Inflammatory macrophage treated with lipopolysaccharide for 4 hours (primary cell): Measurements from ENCODE around the gene LRRC37A3.
"Not testable (repeated sequence)": the region's sequence is repeated elsewhere in the genome, so short reads cannot be mapped to it uniquely, and the experiment has no call there.

ENCODE experiments used
- DNase-seq: peaks from one replicate; pipeline ENCODE4 v3.0.0-alpha.2; 2020

The LRRC37A3 gene

DNA sequence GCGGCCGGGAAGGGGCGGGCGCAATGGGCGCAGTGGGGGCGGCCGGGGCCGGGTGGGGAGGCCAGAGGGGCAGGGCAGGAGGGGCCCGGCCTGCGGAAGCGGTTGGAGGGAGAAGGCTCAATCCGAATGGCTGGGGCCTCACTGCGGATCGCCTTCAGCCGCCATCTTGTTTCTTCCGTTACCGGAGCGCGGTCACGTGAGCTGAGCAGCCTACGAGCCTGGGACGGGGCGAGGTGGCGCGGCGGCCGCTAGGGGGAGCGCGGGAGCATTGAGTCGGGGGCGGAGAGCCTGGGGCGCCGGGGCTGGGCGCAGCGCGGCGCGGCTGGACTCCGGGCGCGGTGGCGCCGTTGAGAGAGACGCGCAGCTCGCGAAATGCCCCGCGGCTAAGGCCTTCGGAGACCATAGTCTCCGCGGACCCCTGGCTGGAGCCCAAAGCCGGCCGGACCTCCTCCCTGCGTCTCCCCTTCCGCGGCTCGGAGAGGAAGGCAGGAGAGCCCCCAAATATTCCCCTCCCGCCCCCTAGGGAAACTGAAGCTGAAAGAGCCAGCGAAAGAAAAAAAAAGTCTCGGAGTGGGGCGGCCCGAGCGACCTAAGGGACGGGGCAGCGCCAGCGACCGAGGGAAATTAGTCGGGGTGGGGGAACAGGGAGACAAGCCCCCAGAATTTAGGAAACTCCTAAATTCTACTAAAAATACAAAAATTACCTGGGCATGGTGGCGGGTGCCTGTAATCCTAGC lies at the start of gene LRRC37A3:
Gene LRRC37A3, minus strand, starts transcription at position 190 of the 737 bp plus-strand sequence. CDS start 22,221 bp downstream, outside the sequence.
- peak; percentile 95 for DNase-seq

GRCh38 chr17:64965873-64966287 lies 46.6 kb upstream of the LRRC37A3 start:
- peak; percentile 58 for DNase-seq

GRCh38 chr17:64965256-64965872 lies 46.1 kb upstream of the LRRC37A3 start:
- not testable (repeated sequence) for DNase-seq

- no peak for DNase-seq
These were observed 45.5 kb upstream of the LRRC37A3 start for GRCh38 chr17:64964796-64965195.

GRCh38 chr17:64963814-64964213 lies 44.5 kb upstream of the LRRC37A3 start:
- peak; percentile 46 for DNase-seq

DNA sequence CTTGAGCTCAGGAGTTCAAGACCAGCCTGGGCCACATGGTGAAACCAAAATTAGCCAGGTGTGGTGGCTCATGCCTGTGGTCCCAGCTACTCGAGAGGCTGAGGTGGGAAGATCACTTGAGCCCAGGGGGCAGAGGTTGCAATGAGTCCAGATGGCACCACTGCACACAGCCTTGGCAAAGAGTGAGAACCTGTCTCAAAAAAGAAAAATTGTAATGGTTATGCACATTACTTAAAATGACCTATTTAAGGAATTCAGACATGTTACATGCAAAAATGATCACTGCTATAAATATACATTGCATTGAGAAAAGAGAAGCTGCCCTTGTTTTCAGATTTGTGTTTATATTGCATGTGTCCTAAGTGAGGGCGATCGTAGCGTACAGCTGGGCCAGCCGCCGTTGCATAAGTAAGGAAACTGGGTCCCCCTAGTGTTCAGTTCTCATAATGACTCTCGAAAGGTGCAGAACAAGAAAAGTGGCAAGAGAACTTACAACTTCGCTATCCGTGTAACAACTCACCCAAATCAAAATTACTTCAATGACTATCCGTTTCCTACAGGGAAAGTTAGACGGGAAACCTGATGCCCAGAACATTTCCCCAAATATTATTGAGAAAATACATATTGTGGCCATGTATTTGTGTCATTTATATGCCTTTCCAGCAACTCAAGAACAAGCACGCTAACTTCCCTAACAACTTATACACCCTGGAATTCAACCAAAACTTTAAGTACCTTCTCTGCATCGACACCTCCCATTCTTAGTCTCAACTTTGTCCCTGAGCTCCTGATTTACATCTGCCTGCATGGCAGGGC lies 42.5 kb upstream of the LRRC37A3 start:
- peak; percentile 57 for DNase-seq

DNA sequence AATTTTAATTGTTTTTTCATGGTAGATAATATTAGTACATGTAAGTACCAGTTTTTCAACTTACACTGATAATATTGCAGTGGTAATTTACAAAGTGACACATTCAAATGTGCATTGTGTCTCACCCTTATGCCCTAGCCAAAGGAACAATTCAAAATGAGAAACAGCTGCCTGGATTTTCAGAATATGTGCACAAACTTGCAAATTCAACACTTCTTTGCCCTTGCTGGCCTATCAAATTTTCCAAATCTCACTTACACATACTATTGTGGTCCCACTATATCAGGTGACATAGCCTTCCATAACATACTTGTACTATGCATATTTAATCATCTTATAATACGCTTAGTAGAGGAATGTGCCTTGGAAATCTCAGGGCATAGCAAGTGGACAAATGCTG lies 32.6 kb upstream of the LRRC37A3 start:
- DNase-seq = no peak

DNA sequence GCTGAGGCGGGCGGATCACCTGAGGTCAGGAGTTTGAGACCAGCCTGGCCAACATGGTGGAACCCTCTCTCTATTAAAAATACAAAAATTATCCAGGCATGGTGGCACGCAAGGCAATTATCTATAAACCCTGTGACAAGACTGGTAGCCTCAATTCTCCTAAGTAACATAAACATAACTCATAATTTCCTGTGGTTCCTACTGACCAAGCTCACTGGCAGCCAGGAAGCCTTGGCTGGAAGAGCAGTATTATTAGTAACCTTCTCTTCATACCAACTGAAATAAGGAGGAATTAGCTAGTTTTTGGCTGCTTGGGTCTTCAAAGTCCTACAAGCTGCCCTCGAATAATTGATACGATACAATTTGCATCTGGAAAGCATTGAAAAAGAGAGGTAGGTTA lies 31.6 kb upstream of the LRRC37A3 start:
- no peak for DNase-seq

DNA sequence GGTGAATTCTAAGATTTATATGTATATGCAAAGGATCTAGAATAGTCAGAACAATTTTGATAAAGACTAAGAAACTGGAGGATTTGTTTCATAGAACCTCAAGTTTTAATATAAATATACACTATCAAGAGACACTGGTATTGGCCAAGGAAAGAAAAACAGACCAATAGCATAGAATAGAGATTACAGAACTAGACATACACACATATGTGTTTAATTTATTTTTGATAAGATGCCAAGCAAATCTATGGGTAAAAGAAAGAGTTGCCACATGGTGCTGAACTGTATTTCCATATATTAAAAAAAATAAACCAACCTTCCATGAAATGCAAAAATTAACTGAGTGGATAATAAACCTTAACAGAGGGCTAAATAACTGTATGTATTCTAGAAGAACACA lies 27.9 kb upstream of the LRRC37A3 start:
- no peak for DNase-seq

- no peak for DNase-seq
These were observed 22.5 kb upstream of the LRRC37A3 start for GRCh38 chr17:64941761-64942160.

DNA sequence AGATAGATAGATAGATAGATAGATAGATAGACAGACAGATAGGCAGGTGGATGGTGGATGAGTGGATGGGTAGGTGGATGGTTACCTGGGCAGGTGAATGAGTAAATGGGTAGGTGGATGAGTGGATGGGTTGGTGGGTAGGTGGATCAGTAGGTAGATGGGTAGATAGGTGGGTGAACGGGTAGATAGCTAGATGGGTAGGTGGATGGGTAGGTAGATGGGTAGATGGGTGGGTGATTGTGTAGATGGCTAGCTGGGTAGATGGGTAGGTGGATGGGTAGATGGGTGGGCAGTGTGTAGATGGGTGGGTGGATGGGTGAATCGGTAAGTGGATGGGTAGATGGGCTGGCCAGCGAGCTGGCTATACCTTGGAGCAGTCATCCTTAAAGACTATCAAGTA lies 21.8 kb upstream of the LRRC37A3 start:
- no peak for DNase-seq

DNA sequence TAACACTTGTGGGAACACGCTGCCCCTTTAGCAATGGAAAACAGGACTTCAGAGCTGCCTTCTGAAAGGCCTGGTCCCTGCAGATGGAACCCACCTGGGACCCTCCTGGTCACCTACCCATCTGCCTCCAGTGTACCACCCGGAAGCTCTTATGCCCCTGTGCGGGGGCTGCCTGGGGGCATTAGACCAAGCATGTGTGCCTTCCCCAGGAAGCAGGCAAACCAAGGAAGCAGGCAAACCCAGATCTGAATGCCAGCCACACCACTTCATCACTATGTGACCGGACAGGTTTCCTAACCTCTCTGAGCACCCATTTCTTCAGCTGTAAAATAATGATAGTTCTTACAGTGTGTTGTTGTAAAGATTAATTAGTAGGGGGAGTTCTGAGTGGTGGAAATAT lies 20.8 kb upstream of the LRRC37A3 start:
- no peak for DNase-seq

DNA sequence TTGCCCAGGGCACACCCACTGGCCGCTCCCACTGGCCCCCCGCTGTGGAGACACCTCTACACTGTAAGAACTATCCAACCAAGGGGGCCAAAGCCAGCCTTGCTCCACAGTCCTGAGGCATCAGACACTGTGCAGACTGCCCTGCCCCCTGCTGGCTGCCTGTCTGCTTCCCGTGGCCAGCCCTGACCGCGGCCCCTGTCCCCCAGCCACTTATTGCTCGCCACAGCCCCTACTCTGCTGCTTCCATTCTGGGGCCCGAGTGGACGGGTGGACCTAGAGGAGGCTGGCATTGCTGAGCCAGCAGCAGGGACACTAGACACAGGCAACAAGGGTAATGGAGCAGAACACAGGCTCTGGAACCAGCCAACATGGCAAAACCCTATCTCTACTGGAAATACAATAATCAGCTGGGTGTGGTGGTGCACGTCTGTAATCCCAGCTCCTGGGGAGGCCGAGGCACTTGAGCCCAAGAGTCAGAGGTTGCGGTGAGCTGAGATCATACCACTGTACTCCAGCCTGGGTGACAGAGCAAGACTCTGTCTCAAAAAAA lies 19.7 kb upstream of the LRRC37A3 start:
- peak; percentile 60 for DNase-seq

DNA sequence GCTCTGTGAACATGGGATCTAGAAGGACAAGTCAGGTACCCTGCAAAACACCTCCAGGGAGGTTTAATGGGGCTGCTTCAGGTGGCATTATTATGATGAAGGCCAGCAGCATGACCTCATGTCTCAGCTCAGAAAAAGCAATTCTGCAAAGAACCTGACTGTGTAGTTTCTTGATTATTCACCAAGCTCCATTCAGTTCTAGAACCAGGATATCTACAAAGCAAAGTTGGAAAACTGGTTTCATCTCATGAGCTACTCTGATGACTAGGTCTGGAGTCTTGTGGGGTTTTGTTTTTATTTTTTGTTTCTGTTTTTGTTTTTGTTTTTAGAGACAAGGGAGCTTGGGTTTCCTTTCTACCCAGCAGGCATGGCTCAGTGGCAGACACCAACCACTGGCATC lies 19.0 kb upstream of the LRRC37A3 start:
- peak; percentile 44 for DNase-seq

GRCh38 chr17:64936117-64936516 lies 16.8 kb upstream of the LRRC37A3 start:
- no peak for DNase-seq

GRCh38 chr17:64934284-64934778 lies 15.1 kb upstream of the LRRC37A3 start:
- not testable (repeated sequence) for DNase-seq

DNA sequence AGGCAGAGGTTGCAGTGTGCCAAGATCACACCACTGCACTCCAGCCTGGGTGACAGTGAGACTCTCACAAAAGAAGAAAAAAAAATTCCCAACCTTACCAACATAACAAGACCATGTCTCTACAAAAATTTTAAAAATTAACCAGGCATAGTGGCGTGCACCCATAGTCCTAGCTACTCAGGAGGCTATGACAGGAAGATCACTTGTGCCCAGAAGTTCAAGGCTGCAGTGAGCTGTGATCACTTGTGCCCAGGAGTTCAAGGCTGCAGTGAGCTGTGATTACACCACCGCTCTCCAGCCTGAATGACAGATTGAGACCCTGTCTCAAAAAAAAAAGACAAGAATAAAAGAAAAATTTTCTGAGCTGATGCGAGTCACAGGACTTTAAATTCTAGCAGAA lies 13.6 kb upstream of the LRRC37A3 start:
- not testable (repeated sequence) for DNase-seq

- not testable (repeated sequence) for DNase-seq
These were observed 11.1 kb upstream of the LRRC37A3 start for GRCh38 chr17:64930374-64930773.

DNA sequence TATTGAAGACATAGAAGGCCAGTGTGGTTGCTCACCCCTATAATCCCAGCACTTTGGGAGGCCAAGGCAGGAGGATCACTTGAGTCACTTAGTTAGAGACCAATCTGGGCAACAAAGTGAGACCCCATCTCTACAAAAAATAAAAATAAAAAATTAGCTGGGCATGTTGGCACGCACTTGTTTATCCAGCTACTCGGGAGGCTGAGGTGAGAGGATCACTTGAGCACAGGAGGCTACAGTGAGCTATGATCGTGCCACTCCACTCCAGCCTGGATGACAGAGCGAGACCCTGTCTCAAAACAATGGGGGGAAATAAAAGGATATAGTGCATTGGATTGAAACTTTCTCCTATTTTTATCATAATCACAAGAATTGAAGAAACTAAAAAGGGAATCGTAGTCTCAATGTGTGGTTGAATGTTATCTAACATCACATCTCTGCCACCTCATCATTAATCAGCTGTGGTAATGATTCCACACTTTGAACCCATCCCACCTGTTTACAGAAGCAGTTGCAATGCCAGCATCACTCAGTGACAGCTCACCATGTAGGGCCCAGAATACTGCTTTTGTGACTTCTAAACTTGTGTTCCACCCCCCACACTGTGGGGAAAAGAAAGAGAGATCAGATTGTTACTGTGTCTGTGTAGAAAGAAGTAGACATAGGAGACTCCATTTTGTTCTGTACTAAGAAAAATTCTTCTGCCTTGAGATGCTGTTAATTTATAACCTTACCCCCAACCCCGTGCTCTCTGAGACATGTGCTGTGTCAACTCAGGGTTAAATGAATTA lies 10.3 kb upstream of the LRRC37A3 start:
- not testable (repeated sequence) for DNase-seq

- not testable (repeated sequence) for DNase-seq
These were observed 9.4 kb upstream of the LRRC37A3 start for GRCh38 chr17:64928701-64929100.

DNA sequence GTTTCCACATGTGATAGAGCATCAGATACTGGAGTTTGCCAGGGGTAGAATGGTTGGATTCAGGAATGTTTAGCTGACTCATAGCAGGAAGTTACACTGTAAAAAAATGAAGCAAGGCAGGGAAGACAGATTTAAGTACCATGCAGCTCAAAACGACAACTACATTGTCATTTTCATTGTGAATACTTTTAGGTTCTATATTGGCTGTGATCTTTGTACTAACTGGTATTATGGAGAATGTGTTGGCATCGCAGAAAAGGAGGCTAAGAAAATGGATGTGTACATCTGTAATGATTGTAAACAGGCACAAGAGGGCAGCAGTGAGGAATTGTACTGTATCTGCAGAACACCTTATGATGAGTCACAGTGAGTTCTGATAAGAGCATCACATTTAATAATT lies 8.2 kb upstream of the LRRC37A3 start:
- DNase-seq = peak; percentile 62

GRCh38 chr17:64926430-64926829 lies 7.2 kb upstream of the LRRC37A3 start:
- not testable (repeated sequence) for DNase-seq
